Cardiac fibroblast (primary cell): ENCODE results near the gene RREB1.
A peak's percentile ranks its signal among the peaks of the same experiment; 100 is the strongest.
"Not testable (repeated sequence)": the region's sequence is repeated elsewhere in the genome, so short reads cannot be mapped to it uniquely, and the experiment has no call there.

ENCODE experiments used
- DNase-seq, 2 donors: peaks; one replicate each; pipeline versions ENCODE4 v3.0.0 to v3.0.0-alpha.2; 2010; ENCODE audit warnings: low read depth in 2 of 2
- H3K4me3 ChIP-seq, 2 donors: replicated peaks in 1 of 2; 1 replicate in 1 of 2; 2 replicates in 1 of 2; pipeline ENCODE4 v1.5.1; 2011; ENCODE audit warnings: low read depth in 2 of 2, low read length in 2 of 2, mild to moderate bottlenecking in 2 of 2, moderate library complexity in 1 of 2
- CTCF ChIP-seq: IDR thresholded peaks from one replicate; pipeline ENCODE4 v1.5.1; 2011; ENCODE audit warnings: low read depth, mild to moderate bottlenecking, low read length, inconsistent platforms

Gene RREB1

GRCh38 chr6:7264041-7264440 is 156.3 kb downstream of the RREB1 start:
- DNase-seq = no peak
- no peak overlapping the region for H3K4me3 ChIP-seq
- TF ChIP-seq CTCF = no peak

GRCh38 chr6:7264686-7265384 is 157.1 kb downstream of the RREB1 start:
- DNase-seq = no peak
- H3K4me3 ChIP-seq = no peak overlapping the region
- no peak for TF ChIP-seq CTCF

- H3K4me3 ChIP-seq, DNase-seq: not testable (repeated sequence)
These were observed 157.6 kb downstream of the RREB1 start for GRCh38 chr6:7265385-7265726.

GRCh38 chr6:7267071-7267465 is 159.3 kb downstream of the RREB1 start:
- no peak overlapping the region for H3K4me3 ChIP-seq
- TF ChIP-seq CTCF = no peak
- DNase-seq = no peak

GRCh38 chr6:7267466-7268091 is 159.8 kb downstream of the RREB1 start:
- peak; percentile 90 to 92 for DNase-seq
- TF ChIP-seq CTCF = no peak
- H3K4me3 ChIP-seq = no peak overlapping the region

GRCh38 chr6:7268362-7268761 is 160.6 kb downstream of the RREB1 start:
- DNase-seq = no peak
- H3K4me3 ChIP-seq = no peak overlapping the region
- no peak for TF ChIP-seq CTCF

GRCh38 chr6:7268816-7269555 is 161.2 kb downstream of the RREB1 start:
- no peak overlapping the region for H3K4me3 ChIP-seq
- DNase-seq = no peak
- TF ChIP-seq CTCF = no peak
